OCI-LY1 (cell line): Measurements from ENCODE around the gene RASGRF2.

Source experiments
- EZH2 ChIP-seq: fragments of 200-600 bp; sonication (generic), shearing (Covaris generic); IDR thresholded peaks from 2 replicates; pipeline ENCODE4 v1.8.0; 2017; ENCODE audit warnings: borderline replicate concordance, mixed run types, mild to moderate bottlenecking, antibody characterized with exemption, low read length, moderate library complexity, mixed read lengths
- TF ChIP-seq, protein P1 (sequence below): fragments of 200-600 bp; sonication (generic), shearing (Covaris generic); IDR thresholded peaks from 2 replicates; pipeline ENCODE4 v1.5.1; 2017; ENCODE audit warnings: mild to moderate bottlenecking, antibody characterized with exemption, low read length, moderate library complexity, mixed read lengths

DNA sequence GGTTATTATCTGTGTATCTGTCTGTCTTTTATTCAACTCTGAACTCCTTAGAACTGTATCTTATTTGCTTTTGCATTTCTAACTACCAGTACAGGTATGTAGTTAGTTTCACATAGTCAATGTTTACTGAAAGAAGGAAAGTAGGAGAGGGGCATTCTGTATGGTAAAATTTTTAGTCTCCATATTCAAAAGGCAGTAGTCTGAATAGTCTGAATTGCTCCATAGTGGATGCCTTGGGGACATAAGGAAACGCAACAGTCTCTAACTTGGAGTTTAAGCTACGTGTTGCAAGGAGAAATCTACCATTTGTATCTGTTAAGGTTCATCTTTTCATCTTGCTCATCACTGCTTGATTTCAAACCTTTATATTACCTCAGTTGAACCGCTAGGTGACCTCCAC, 26.2 kb downstream of the RASGRF2 start:
- TF ChIP-seq, protein P1, sequence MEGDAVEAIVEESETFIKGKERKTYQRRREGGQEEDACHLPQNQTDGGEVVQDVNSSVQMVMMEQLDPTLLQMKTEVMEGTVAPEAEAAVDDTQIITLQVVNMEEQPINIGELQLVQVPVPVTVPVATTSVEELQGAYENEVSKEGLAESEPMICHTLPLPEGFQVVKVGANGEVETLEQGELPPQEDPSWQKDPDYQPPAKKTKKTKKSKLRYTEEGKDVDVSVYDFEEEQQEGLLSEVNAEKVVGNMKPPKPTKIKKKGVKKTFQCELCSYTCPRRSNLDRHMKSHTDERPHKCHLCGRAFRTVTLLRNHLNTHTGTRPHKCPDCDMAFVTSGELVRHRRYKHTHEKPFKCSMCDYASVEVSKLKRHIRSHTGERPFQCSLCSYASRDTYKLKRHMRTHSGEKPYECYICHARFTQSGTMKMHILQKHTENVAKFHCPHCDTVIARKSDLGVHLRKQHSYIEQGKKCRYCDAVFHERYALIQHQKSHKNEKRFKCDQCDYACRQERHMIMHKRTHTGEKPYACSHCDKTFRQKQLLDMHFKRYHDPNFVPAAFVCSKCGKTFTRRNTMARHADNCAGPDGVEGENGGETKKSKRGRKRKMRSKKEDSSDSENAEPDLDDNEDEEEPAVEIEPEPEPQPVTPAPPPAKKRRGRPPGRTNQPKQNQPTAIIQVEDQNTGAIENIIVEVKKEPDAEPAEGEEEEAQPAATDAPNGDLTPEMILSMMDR = no peak
- no peak for TF ChIP-seq EZH2
